HepG2 (cell line): Measurements from ENCODE around the gene CDT1. TPM values are rescaled to one million over a fixed set of nuclear protein-coding genes. Genes with fewer than 3 reads are reported as not detected.

ENCODE experiments used
- AGO2 ChIP-seq: fragments of 200-400 bp; formaldehyde crosslinking; optimal IDR thresholded peaks from 2 replicates; pipeline ENCODE3; 2017; ENCODE audit warnings: mild to moderate bottlenecking, low read depth, low read length, moderate library complexity
- FOXA1 ChIP-seq, 2 experiments: fragments of 450-650 bp in 1 of 2; sonication (generic) in 1 of 2; formaldehyde crosslinking in 1 of 2; IDR thresholded peaks; 2 replicates each; pipeline versions ENCODE4 v1.4.0 to v1.6.1; 2016 to 2020; ENCODE audit warnings: missing genetic modification reagents in 1 of 2
- FOXO1 ChIP-seq: sonication (generic); formaldehyde crosslinking; IDR thresholded peaks from 2 replicates; pipeline ENCODE4 v1.4.0; 2020; ENCODE audit warnings: missing genetic modification reagents
- KLF12 ChIP-seq: sonication (generic); formaldehyde crosslinking; IDR thresholded peaks from 2 replicates; pipeline ENCODE4 v1.4.0; 2020; ENCODE audit warnings: missing genetic modification reagents, borderline replicate concordance
- PAX8 ChIP-seq: sonication (generic); formaldehyde crosslinking; IDR thresholded peaks from 2 replicates; pipeline ENCODE4 v1.8.0; 2022; ENCODE audit warnings: mild to moderate bottlenecking, missing genetic modification reagents, borderline replicate concordance
- RBFOX2 ChIP-seq: fragments of 200-400 bp; formaldehyde crosslinking; IDR thresholded peaks from 2 replicates; pipeline ENCODE4 v1.6.1; 2017; ENCODE audit warnings: low read depth, mild to moderate bottlenecking, low read length
- SIN3A ChIP-seq: IDR thresholded peaks from 2 replicates; pipeline ENCODE4 v1.6.1; 2011; ENCODE audit warnings: low read depth, mild to moderate bottlenecking, control low read depth, low read length, borderline replicate concordance
- SNAI1 ChIP-seq: sonication (generic); formaldehyde crosslinking; IDR thresholded peaks from 2 replicates; pipeline ENCODE4 v1.5.0; 2020; ENCODE audit warnings: mild to moderate bottlenecking, missing genetic modification reagents, borderline replicate concordance
- YEATS4 ChIP-seq: sonication (generic); formaldehyde crosslinking; IDR thresholded peaks from 2 replicates; pipeline ENCODE4 v1.4.0; 2020; ENCODE audit warnings: missing genetic modification reagents, borderline replicate concordance
- ZNF235 ChIP-seq: sonication (generic); formaldehyde crosslinking; IDR thresholded peaks from 2 replicates; pipeline ENCODE4 v1.8.1; 2023; ENCODE audit warnings: mild to moderate bottlenecking, missing genetic modification reagents, borderline replicate concordance
- ZNF263 ChIP-seq: sonication (generic); formaldehyde crosslinking; IDR thresholded peaks from 2 replicates; pipeline ENCODE4 v1.4.0; 2020; ENCODE audit warnings: missing genetic modification reagents
- ZNF776 ChIP-seq: sonication (generic); formaldehyde crosslinking; IDR thresholded peaks from 2 replicates; pipeline ENCODE4 v1.4.0; 2020; ENCODE audit warnings: mild to moderate bottlenecking, missing genetic modification reagents
- polyA plus RNA-seq, 8 experiments: library from polyadenylated mRNA; depleted of rRNA in 3 of 8; stranded (reverse) in 7 of 8; unstranded in 1 of 8; fragments of >200 nt; fragmentation: Illumina TruSeq in 4 of 8; extraction: Trizol in 4 of 8; gene quantifications; 2 replicates each; pipeline versions ENCODE4 v1.2.1 to v1.2.3, GENCODE V29; 2011 to 2016; ENCODE audit warnings: low read depth in 4 of 8, missing spikeins in 1 of 8, mixed read lengths in 1 of 8; ENCODE audit not compliant: insufficient read depth in 1 of 8
- total RNA-seq, 5 experiments: library from RNA; depleted of rRNA; stranded (reverse); fragments of >200 nt; fragmentation: Illumina TruSeq; extraction: Trizol; gene quantifications; 2 replicates each; pipeline ENCODE4 v1.2.3, GENCODE V29; 2016; ENCODE audit warnings: low read depth in 1 of 5
- TF ChIP-seq, protein P1 (sequence below): sonication (generic); formaldehyde crosslinking; IDR thresholded peaks from 2 replicates; pipeline ENCODE4 v1.5.0; 2020; ENCODE audit warnings: missing genetic modification reagents, mild to moderate bottlenecking, borderline replicate concordance
- TF ChIP-seq, protein P2 (sequence below): sonication (generic); formaldehyde crosslinking; IDR thresholded peaks from 2 replicates; pipeline ENCODE4 v1.5.1; 2020; ENCODE audit warnings: mild to moderate bottlenecking, missing genetic modification reagents

The CDT1 gene
- total and polyA plus RNA-seq, 2 of the 13 experiments (the other 11 are each of a cell fraction or from before 2014, with no cell fraction given) = 23.1 to 23.8 TPM

DNA sequence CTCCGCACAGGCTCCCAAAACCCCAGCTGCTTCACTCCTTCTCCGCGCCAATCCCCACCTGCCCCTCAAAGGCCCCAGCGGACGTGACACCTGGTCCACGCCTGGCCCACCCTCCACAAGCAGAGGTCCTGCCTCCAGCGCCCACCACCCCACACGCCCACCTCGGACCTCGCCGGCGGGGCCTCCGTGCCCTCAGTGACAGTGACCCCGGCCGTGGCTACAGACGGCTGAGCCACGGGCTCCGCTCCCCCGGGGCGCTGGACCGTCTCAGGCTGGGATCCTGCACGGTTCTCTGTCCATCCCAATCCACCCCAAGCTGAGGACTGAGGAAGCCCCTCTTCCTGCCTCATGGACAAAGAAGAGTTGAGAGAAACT is 43.6 kb upstream of the CDT1 start (continued):
- TF ChIP-seq KLF12 (CRISPR knock-in tag) = no peak
- TF ChIP-seq, protein P1, sequence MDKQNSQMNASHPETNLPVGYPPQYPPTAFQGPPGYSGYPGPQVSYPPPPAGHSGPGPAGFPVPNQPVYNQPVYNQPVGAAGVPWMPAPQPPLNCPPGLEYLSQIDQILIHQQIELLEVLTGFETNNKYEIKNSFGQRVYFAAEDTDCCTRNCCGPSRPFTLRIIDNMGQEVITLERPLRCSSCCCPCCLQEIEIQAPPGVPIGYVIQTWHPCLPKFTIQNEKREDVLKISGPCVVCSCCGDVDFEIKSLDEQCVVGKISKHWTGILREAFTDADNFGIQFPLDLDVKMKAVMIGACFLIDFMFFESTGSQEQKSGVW (CRISPR knock-in tag) = no peak
- 0 out of 2 replicates have a peak, but pooled peaks have one; percentile 72 for TF ChIP-seq SNAI1 (CRISPR knock-in tag)
- peak; percentile 27; the same call in 1 of the 2 replicates for TF ChIP-seq PAX8 (CRISPR knock-in tag)
- peak; percentile 67; the same call in 1 of the 2 replicates for TF ChIP-seq ZNF776 (CRISPR knock-in tag)
- no peak for TF ChIP-seq FOXA1 (IDR thresholded peaks at IDR 0.05)
- TF ChIP-seq FOXA1 (CRISPR knock-in tag; IDR thresholded peaks at IDR 0.05) = no peak
- TF ChIP-seq, protein P2, sequence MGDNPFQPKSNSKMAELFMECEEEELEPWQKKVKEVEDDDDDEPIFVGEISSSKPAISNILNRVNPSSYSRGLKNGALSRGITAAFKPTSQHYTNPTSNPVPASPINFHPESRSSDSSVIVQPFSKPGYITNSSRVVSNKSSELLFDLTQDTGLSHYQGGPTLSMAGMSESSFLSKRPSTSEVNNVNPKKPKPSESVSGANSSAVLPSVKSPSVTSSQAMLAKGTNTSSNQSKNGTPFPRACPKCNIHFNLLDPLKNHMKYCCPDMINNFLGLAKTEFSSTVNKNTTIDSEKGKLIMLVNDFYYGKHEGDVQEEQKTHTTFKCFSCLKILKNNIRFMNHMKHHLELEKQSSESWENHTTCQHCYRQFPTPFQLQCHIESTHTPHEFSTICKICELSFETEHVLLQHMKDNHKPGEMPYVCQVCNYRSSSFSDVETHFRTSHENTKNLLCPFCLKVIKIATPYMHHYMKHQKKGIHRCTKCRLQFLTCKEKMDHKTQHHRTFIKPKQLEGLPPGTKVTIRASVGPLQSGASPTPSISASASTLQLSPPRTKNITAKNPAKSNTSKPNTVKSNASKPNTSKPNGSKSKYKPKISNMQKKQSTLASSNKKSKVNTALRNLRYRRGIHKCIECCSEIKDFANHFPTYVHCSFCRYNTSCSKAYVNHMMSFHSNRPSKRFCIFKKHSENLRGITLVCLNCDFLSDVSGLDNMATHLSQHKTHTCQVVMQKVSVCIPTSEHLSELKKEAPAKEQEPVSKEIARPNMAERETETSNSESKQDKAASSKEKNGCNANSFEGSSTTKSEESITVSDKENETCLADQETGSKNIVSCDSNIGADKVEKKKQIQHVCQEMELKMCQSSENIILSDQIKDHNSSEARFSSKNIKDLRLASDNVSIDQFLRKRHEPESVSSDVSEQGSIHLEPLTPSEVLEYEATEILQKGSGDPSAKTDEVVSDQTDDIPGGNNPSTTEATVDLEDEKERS = no peak
- TF ChIP-seq RBFOX2 = peak; percentile 4; the same call in 1 of the 2 replicates
- peak; percentile 60 for TF ChIP-seq AGO2
- peak; percentile 71; the same call in 1 of the 2 replicates for TF ChIP-seq ZNF235
- TF ChIP-seq FOXO1 = peak; percentile 22; the same call in 1 of the 2 replicates
- TF ChIP-seq ZNF263 (CRISPR knock-in tag) = no peak
- TF ChIP-seq SIN3A = 0 out of 2 replicates have a peak, but pooled peaks have one; percentile 18
- TF ChIP-seq YEATS4 (CRISPR knock-in tag) = peak; percentile 11; the same call in 1 of the 2 replicates
